UCSD-AML1 (cell line): ENCODE measurements around the gene FAH.
"Not testable (repeated sequence)": the region's sequence is repeated elsewhere in the genome, so short reads cannot be mapped to it uniquely, and the experiment has no call there.

ENCODE experiments used
- DNase-seq: peaks from one replicate; lab custom pipeline; 2025; ENCODE audit not compliant: unreplicated experiment; lab: John Stamatoyannopoulos, UW

The FAH gene

GRCh38 chr15:80152896-80153876, at the start of gene FAH:
TSS of gene FAH (plus strand) at chr15:80152999. CDS start at chr15:80153055, 56 bp downstream.
- DNase-seq = peak; percentile 58

- no peak for DNase-seq
Observed at GRCh38 chr15:80105193-80105592, 47.6 kb upstream of the FAH start.

GRCh38 chr15:80105595-80105994, 47.2 kb upstream of the FAH start:
- DNase-seq = no peak

GRCh38 chr15:80106051-80106450, 46.7 kb upstream of the FAH start:
- DNase-seq = no peak

- no peak for DNase-seq
Observed at GRCh38 chr15:80107204-80107603, 45.6 kb upstream of the FAH start.

GRCh38 chr15:80107774-80108173, 45.0 kb upstream of the FAH start:
- DNase-seq = no peak

- DNase-seq = no peak
Observed at GRCh38 chr15:80109388-80109787, 43.4 kb upstream of the FAH start.

GRCh38 chr15:80110920-80111319, 41.9 kb upstream of the FAH start:
- no peak for DNase-seq

GRCh38 chr15:80114114-80114513, 38.7 kb upstream of the FAH start:
- DNase-seq = no peak

GRCh38 chr15:80115021-80115420, 37.8 kb upstream of the FAH start:
- DNase-seq = no peak

- no peak for DNase-seq
Observed at GRCh38 chr15:80118956-80119355, 33.8 kb upstream of the FAH start.

- no peak for DNase-seq
Observed at GRCh38 chr15:80120636-80121035, 32.2 kb upstream of the FAH start.

- no peak for DNase-seq
Observed at GRCh38 chr15:80121546-80121945, 31.3 kb upstream of the FAH start.

- DNase-seq = no peak
Observed at GRCh38 chr15:80123034-80123433, 29.8 kb upstream of the FAH start.

- DNase-seq = not testable (repeated sequence)
Observed at GRCh38 chr15:80127253-80127652, 25.5 kb upstream of the FAH start.

GRCh38 chr15:80127911-80128310, 24.9 kb upstream of the FAH start:
- no peak for DNase-seq

GRCh38 chr15:80132382-80132781, 20.4 kb upstream of the FAH start:
- DNase-seq = no peak

GRCh38 chr15:80136854-80137253, 15.9 kb upstream of the FAH start:
- no peak for DNase-seq

- no peak for DNase-seq
Observed at GRCh38 chr15:80138961-80139360, 13.8 kb upstream of the FAH start.

- no peak for DNase-seq
Observed at GRCh38 chr15:80140909-80141308, 11.9 kb upstream of the FAH start.

GRCh38 chr15:80141916-80142598, 10.7 kb upstream of the FAH start:
- no peak for DNase-seq

GRCh38 chr15:80142646-80143045, 10.2 kb upstream of the FAH start:
- no peak for DNase-seq
